Gastroesophageal sphincter (tissue), 4 donors: ENCODE results near the gene AIFM3. TPM values are rescaled to one million over a fixed set of nuclear protein-coding genes. Genes with fewer than 3 reads are reported as not detected.

ENCODE experiments used
- ATAC-seq: fragments of 150-250 bp; one replicate; pipeline ENCODE4 v1.9.1; 2016; ENCODE audit warnings: mild to moderate bottlenecking, moderate library complexity
- H3K27ac ChIP-seq, 4 donors: fragments of 200-600 bp; sonication (generic) in 3 of 4; 1 replicate in 3 of 4; 2 replicates in 1 of 4; pipeline ENCODE4 v1.5.1; 2016 to 2019
- H3K27me3 ChIP-seq: fragments of 200-600 bp; sonication (generic); one replicate; pipeline ENCODE4 v1.5.1; 2019
- H3K36me3 ChIP-seq, 2 donors: fragments of 200-600 bp; sonication (generic); one replicate each; pipeline ENCODE4 v1.5.1; 2019; ENCODE audit warnings: control low read depth in 1 of 2
- H3K4me1 ChIP-seq, 3 donors: fragments of 200-600 bp; sonication (generic); 1 replicate in 2 of 3; 2 replicates in 1 of 3; pipeline ENCODE4 v1.5.1; 2016 to 2019; ENCODE audit warnings: control low read depth in 2 of 3
- H3K4me3 ChIP-seq, 2 donors: fragments of 200-600 bp; sonication (generic); one replicate each; pipeline ENCODE4 v1.5.1; 2019; ENCODE audit warnings: mild to moderate bottlenecking in 1 of 2, moderate library complexity in 1 of 2
- H3K9me3 ChIP-seq, 3 donors: fragments of 200-600 bp; sonication (generic); one replicate each; pipeline ENCODE4 v1.5.1; 2017 to 2019; ENCODE audit warnings: control low read depth in 2 of 3
- CTCF ChIP-seq, 4 experiments: fragments of 200-600 bp in 2 of 4; fragments of 450-650 bp in 2 of 4; sonication (generic) in 1 of 4; IDR thresholded peaks; one replicate each; pipeline ENCODE4 v1.5.1; 2017 to 2019; ENCODE audit warnings: antibody characterized with exemption in 4 of 4, mild to moderate bottlenecking in 2 of 4, moderate library complexity in 2 of 4
- EP300 ChIP-seq: sonication (generic); formaldehyde crosslinking; IDR thresholded peaks from one replicate; pipeline ENCODE4 v1.6.1; 2017; ENCODE audit warnings: antibody characterized with exemption, mild to moderate bottlenecking
- POLR2A ChIP-seq, 2 donors: fragments of 450-650 bp; IDR thresholded peaks; one replicate each; pipeline ENCODE4 v1.6.1; 2017; ENCODE audit warnings: antibody characterized with exemption in 2 of 2, mild to moderate bottlenecking in 2 of 2, moderate library complexity in 1 of 2
- POLR2AphosphoS5 ChIP-seq: sonication (generic); formaldehyde crosslinking; IDR thresholded peaks from one replicate; pipeline ENCODE4 v1.6.1; 2017; ENCODE audit warnings: antibody characterized with exemption
- WGBS, 2 donors: methylation state at CpG; one replicate each; pipeline ENCODE4 v1.1.5; 2018; ENCODE audit warnings: low coverage in 1 of 2; 5-methylcytosine and 5-hydroxymethylcytosine counted together
- total RNA-seq, 4 donors: library from RNA; depleted of rRNA; stranded (reverse); fragments of >200 nt; gene quantifications; one replicate each; pipeline ENCODE4 v1.1.0, GENCODE V29; 2016

The AIFM3 gene
- total RNA-seq, 4 donors from 2014 or later, result 0.27 to 3.2 (median 2.0) TPM; not detected in 1

DNA sequence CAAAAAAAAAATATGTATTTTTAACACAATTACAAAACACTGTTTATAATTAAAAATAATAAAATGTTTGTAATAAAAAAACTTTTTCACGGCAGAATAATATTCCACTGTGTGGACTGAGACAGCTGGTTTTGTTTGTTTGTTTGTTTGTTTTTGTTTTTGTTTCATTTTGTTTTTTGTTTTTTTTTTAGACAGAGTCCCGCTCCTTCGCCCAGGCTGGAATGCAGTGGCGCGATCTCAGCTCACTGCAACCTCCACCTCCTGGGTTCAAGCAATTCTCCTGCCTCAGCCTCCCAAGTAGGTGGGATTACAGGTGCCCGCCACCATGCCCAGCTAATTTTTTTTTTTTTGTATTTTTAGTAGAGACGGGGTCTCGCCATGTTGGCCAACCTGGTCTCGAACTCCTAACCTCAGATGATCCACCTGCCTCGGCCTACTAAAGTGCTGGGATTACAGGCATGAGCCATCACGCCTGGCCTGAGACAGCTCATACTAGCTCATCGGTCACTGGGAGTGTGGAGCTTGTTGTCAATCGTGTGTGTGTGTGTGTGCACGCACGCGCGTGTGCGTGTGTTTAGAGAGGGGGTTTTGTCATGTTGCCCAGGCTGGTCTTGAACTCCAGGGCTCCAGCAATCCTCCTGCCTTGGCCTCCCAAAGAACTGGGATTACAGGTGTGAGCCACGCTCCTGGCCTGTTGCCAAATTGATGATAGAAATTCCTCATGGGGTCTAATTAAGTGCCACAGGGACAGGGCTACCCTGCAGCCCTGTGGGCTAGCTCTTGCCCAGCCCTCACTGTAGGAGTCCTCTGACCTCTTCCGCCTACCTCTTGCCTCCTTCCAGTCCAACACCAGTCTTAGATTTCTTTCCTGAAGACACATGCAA lies 7.2 kb upstream of the AIFM3 start:
- TF ChIP-seq POLR2AphosphoS5, result no peak
- TF ChIP-seq CTCF (IDR thresholded peaks at IDR 0.05), result no peak
- TF ChIP-seq POLR2A (IDR thresholded peaks at IDR 0.05), result no peak
- TF ChIP-seq EP300, result no peak
- Histone ChIP-seq H3K36me3 (no peaks in the 10 kb centered on the region), H3K9me3 (no peaks in the 10 kb centered on the region), H3K4me1 (peaks cover 0 to 33% (median 7%) of the 10 kb centered on the region in 3 donors), H3K27me3 (peaks cover 25% of the 10 kb centered on the region), H3K27ac (no peak overlapping the region), H3K4me3 (no peak overlapping the region)
- no peak for ATAC-seq
- WGBS, 2 donors, result 97 to 98% methylated on average over 10 to 11 of the region's 20 CpGs

DNA sequence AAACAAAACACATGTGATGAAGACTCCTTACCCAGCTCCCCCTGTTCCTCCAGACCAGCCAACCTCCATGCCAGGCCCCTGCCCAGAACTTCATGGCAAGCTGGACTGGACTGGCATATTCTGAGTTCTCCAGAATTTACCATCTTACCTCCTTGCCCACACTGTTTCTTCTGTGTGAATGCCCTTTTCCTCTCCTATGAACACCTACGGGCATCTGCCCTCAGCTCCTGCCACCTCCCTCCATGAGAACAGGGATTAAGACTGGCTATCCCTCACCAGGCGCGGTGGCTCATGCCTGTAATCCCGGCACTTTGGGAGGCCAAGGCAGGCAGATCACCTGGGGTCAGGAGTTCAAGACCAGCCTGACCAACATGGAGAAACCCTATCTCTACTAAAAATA lies 6.4 kb upstream of the AIFM3 start:
- Histone ChIP-seq H3K27ac (no peak overlapping the region), H3K9me3 (no peaks in the 10 kb centered on the region), H3K4me1 (peaks cover 0 to 40% (median 9%) of the 10 kb centered on the region in 3 donors), H3K27me3 (peaks cover 30% of the 10 kb centered on the region), H3K36me3 (no peaks in the 10 kb centered on the region), H3K4me3 (no peak overlapping the region)
- ATAC-seq, result no peak
- WGBS, 2 donors, result 67 to 85% methylated on average over 1 to 3 of the region's 4 CpGs
- TF ChIP-seq CTCF (IDR thresholded peaks at IDR 0.05), result no peak
- no peak for TF ChIP-seq EP300
- TF ChIP-seq POLR2AphosphoS5, result no peak

- Histone ChIP-seq H3K27me3 (peaks cover 30% of the 10 kb centered on the region), H3K9me3 (no peaks in the 10 kb centered on the region), H3K36me3 (no peaks in the 10 kb centered on the region), H3K4me1 (peaks cover 0 to 28% (median 3%) of the 10 kb centered on the region in 3 donors), H3K4me3 (no peak overlapping the region), H3K27ac (no peak overlapping the region)
- ATAC-seq, result no peak
- TF ChIP-seq POLR2A (IDR thresholded peaks at IDR 0.05) (no peak), POLR2AphosphoS5 (no peak), EP300 (no peak), CTCF (IDR thresholded peaks at IDR 0.05) (no peak)
- no CpG with 5 or more reads among the region's 6 CpGs for WGBS, 2 donors
Measured at GRCh38 chr22:20962491-20962945, 4.5 kb upstream of the AIFM3 start.

DNA sequence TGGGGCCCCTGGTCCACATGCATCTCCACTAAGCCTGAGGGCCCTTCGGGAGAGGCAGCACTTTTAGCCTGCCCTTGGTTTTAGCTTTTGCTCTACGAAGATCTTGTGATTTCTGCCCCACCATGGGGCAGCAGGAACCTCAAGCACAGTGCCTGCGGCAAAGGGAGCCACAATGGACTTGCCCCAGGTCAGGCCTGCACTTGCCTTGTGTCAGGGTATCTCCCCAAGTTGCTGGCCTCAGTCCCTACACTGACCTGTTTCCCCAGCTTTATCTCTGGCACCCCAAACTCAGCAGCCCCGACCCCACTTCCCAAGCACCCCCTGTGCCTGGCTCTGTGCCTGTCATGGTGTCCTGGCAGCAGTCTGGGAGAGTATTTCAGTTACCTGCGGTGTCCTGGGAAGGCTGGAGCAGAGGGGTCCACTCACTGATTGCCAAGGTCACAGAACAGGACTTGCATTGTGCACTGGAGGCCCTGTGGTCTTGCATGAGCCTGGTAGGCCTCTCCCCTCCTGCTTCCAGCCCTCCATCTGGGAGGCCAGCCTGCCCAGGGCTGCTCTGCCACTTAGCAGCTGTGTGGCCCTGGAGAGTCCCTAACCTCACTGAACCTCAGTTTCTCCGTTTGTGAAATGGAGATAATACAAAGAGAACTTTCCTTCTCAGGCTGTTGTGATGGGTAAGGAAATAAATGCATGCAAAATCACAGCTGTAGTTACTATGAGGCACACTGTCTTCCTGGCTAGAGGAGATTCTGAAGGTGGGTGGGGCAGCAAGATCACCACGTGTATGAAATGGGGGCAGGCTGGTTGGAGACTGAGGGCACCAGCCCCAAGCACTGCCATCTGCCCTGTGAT lies 3.6 kb upstream of the AIFM3 start:
- H3K4me1 ChIP-seq, result peaks cover 0 to 23% (median 3%) of the 10 kb centered on the region in 3 donors
- no peaks in the 10 kb centered on the region for H3K36me3 ChIP-seq
- H3K27me3 ChIP-seq, result peaks cover 30% of the 10 kb centered on the region
- H3K27ac ChIP-seq, result no peak overlapping the region
- no peak for ATAC-seq
- H3K4me3 ChIP-seq, result no peak overlapping the region
- no peaks in the 10 kb centered on the region for H3K9me3 ChIP-seq
- 70 to 92% methylated on average over 2 of the region's 7 CpGs for whole genome bisulfite sequencing, 2 donors
- TF ChIP-seq EP300 (no peak), POLR2A (IDR thresholded peaks at IDR 0.05) (no peak), CTCF (IDR thresholded peaks at IDR 0.05) (no peak), POLR2AphosphoS5 (no peak)
